HEK293 (cell line): ENCODE measurements around the gene FBP1.

Experiments used
- CTCF ChIP-seq: fragments of 450-650 bp; formaldehyde crosslinking; IDR thresholded peaks from 2 replicates; pipeline ENCODE4 v1.5.1; 2016; ENCODE audit warnings: missing biosample characterization, missing genetic modification characterization
- KLF16 ChIP-seq: fragments of 450-650 bp; formaldehyde crosslinking; IDR thresholded peaks from 2 replicates; pipeline ENCODE4 v1.5.1; 2017; ENCODE audit warnings: missing biosample characterization, missing genetic modification characterization
- RBAK ChIP-seq: fragments of 450-650 bp; formaldehyde crosslinking; IDR thresholded peaks from 2 replicates; pipeline ENCODE4 v1.5.1; 2016; ENCODE audit warnings: missing biosample characterization, missing genetic modification characterization
- SP2 ChIP-seq: fragments of 450-650 bp; formaldehyde crosslinking; IDR thresholded peaks from 2 replicates; pipeline ENCODE4 v1.5.1; 2016; ENCODE audit warnings: missing biosample characterization, missing genetic modification characterization
- YY2 ChIP-seq: fragments of 450-650 bp; formaldehyde crosslinking; IDR thresholded peaks from 2 replicates; pipeline ENCODE4 v1.5.1; 2016; ENCODE audit warnings: missing biosample characterization, missing genetic modification characterization
- ZBTB6 ChIP-seq: fragments of 450-650 bp; formaldehyde crosslinking; IDR thresholded peaks from 2 replicates; pipeline ENCODE4 v1.5.1; 2017; ENCODE audit warnings: missing biosample characterization, missing genetic modification characterization
- ZNF146 ChIP-seq: fragments of 450-650 bp; formaldehyde crosslinking; IDR thresholded peaks from 2 replicates; pipeline ENCODE4 v1.5.1; 2016; ENCODE audit warnings: missing biosample characterization, missing genetic modification characterization
- ZNF157 ChIP-seq: fragments of 450-650 bp; formaldehyde crosslinking; IDR thresholded peaks from 2 replicates; pipeline ENCODE4 v1.5.1; 2016; ENCODE audit warnings: missing biosample characterization, missing genetic modification characterization
- ZNF24 ChIP-seq: fragments of 450-650 bp; formaldehyde crosslinking; IDR thresholded peaks from 2 replicates; pipeline ENCODE4 v1.5.1; 2016; ENCODE audit warnings: missing biosample characterization, missing genetic modification characterization
- ZNF398 ChIP-seq: fragments of 450-650 bp; formaldehyde crosslinking; IDR thresholded peaks from 2 replicates; pipeline ENCODE4 v1.5.1; 2017; ENCODE audit warnings: missing biosample characterization, missing genetic modification characterization
- ZNF530 ChIP-seq: fragments of 450-650 bp; formaldehyde crosslinking; IDR thresholded peaks from 2 replicates; pipeline ENCODE4 v1.5.1; 2016; ENCODE audit warnings: low read depth, missing biosample characterization, missing genetic modification characterization
- ZNF558 ChIP-seq: fragments of 450-650 bp; formaldehyde crosslinking; IDR thresholded peaks from 2 replicates; pipeline ENCODE4 v1.5.1; 2016; ENCODE audit warnings: missing biosample characterization, missing genetic modification characterization
- ZNF658 ChIP-seq: fragments of 450-650 bp; formaldehyde crosslinking; IDR thresholded peaks from 2 replicates; pipeline ENCODE4; 2016; ENCODE audit warnings: missing biosample characterization, missing genetic modification characterization
- ZNF701 ChIP-seq: fragments of 450-650 bp; formaldehyde crosslinking; IDR thresholded peaks from 2 replicates; pipeline ENCODE4 v1.5.1; 2016; ENCODE audit warnings: missing biosample characterization, missing genetic modification characterization

GRCh38 chr9:94663640-94664039, 24.3 kb upstream of the FBP1 start:
- TF ChIP-seq ZNF701 (tag by site-specific recombination) (no peak), ZNF24 (no peak), ZNF530 (tag by site-specific recombination) (no peak), ZNF157 (no peak), ZNF146 (tag by site-specific recombination) (no peak), CTCF (no peak), ZBTB6 (tag by site-specific recombination) (no peak), KLF16 (no peak), YY2 (no peak), ZNF558 (tag by site-specific recombination) (no peak), SP2 (tag by site-specific recombination) (no peak), RBAK (no peak), ZNF658 (tag by site-specific recombination) (no peak), ZNF398 (no peak)
